GM12892 (cell line): ENCODE measurements around the gene TRIM29.

Experiments
- POLR2A ChIP-seq: IDR thresholded peaks from 2 replicates; pipeline ENCODE4 v1.6.1; 2011; ENCODE audit warnings: low read depth, low read length, control low read depth
- POLR2AphosphoS5 ChIP-seq: IDR thresholded peaks from 2 replicates; pipeline ENCODE4 v1.6.1; 2011; ENCODE audit warnings: low read depth, low read length, control low read depth
- TAF1 ChIP-seq: IDR thresholded peaks from 2 replicates; pipeline ENCODE4 v1.6.1; 2011; ENCODE audit warnings: low read depth, mild to moderate bottlenecking, control low read depth, low read length, borderline replicate concordance

GRCh38 chr11:120108154-120108784 is 29.6 kb downstream of the TRIM29 start:
- TF ChIP-seq POLR2A (no peak), POLR2AphosphoS5 (no peak), TAF1 (no peak)
